GM21786 (cell line): Measurements from ENCODE around the gene DES.

Experiments used
- ATAC-seq: cut with Tn5 transposase; IDR thresholded peaks from one replicate; pipeline ENCODE4 v1.9.1; 2021; ENCODE audit not compliant: unreplicated experiment

DES gene

DNA sequence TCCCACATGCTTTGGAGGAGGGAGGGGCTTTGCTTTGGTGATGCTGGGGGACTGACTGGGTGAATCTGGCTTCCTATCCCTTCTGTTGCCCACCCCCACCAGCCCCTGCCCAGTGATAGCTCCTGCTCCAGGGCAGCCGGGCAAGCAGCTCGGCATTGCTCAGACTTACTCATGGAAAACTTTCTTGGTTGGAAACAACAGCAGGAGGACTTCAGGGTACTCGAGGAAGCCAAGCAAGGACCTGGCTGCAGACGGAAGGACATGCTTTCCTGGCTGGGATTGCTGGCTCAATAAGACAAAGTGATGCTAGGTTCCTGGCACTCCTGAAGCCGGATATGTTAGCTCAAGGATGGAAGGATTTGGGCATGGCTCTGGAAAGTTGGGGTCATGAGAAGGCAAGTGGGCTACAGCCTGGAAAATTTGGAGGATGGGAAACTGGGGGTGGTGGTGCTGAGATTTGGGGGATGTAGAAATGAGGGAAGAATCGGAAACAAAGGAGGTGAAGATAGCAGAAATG lies 19.6 kb downstream of the DES start:
- ATAC-seq = no peak

DNA sequence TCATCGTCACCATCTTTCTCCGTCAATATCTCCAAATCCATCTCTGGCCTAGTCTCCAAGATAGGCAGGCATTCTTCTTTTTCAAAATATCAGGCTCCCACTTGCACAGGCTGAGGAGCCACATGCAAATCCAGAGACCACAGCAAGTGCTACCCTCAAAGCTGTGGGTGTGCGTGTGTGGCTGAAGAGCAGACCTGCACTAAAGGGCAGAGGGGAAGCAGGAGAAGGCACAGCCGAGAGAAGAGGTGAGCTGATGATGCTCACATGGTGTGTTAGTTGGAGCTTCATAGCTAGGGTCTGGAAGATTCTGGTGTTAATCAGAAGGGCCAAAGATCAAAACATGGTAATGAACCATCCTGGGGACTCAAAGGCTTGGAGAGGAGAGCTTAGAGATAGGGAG lies 20.3 kb downstream of the DES start:
- ATAC-seq = no peak

DNA sequence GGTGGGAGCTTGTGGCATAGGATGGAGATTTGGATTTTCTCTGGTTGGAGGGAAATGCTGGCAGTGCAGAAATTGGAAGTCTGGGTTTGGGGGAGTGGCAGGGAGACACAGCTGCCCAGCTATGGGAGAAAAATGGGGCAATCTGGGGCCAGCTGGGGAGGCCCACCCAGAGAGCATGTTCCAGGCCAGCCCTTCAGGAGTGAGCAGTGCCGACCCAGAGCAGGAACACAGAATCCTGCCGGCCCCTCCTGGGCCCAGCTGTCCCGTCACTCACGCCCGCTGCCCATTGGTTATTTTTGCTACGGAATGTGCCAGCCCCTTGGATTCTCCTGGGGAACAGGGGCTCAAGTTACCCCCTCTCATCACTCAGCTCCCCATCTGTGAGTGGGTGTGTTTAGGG lies 21.3 kb downstream of the DES start:
- ATAC-seq = no peak

DNA sequence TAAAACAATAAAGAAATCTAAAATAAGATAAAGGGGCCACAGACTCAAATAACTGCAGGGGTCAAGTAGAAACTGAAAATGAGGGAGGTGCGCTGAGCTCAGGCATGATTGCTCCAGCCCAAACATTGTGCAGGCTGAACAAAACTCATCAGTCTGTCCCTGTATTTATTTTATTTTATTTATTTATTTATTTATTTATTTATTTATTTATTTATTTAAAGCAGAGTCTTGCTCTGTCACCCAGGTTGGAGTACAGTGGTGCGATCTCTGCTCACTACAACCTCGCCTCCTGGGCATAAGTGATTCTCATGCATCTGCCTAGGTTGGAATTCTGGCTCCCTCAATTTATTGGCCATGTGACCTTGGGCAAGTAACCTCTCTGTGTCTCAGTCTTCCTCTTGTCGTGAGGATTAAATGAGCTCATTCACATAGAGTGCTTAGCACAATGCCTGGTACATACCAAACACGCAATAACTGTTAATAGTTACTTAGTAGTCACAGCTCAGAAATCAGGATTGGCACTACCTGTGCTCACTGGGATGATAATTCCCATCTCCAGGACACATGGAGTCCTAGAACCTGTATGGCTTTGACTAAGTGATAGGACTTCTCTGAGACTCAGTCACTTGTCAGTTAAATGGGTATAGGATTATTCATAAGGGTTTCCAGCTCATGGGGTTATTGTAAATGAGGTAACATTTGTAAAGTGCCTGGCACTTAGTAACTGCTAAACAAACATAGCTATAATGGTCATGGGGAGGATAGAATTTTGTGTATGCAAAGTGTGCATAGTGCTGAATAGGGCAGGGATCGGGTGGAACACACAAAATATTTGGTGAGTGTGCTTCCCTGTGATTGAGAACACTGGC lies 22.4 kb downstream of the DES start:
- ATAC-seq = no peak

DNA sequence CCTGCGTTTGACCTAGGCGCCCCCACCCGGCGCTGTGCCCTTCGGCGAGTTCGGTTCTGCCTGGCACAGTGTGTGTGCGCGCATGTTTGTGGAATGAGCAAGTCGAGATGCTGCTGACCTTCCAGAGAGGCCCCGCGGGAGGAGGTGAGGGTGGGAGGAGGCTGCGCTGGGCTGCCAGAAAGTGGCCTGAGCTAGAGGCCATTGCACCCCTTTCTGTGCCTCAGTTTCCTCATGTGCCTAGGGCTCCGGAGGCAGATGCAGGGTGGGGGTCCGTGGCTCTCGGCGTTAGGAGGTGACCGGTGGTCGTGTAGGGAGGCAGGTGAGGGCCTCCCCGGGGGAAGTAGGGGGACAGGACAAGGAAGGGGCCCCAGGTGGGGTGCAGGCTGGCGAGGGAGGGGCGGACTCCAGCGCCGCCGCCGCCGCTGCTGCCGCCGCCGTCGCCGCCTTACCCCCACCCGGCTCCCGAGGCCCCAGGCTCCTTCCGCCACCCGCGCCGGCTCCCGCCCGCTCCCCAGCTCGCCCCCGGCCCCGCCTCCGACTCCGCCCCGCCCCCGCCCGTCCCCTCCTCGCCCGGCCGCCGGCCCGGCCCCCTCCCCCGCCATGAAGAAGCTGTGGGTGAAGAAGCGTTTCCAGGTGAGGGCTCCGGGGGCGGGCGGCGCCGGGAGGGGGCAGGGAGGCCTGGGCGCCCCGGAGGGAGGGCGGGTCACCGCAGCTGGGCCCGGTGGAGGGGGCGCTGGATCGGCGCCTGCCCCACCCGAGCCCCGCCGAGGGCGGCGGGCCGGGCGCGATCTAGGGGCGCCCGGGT lies 23.5 kb downstream of the DES start:
- ATAC-seq = no peak

DNA sequence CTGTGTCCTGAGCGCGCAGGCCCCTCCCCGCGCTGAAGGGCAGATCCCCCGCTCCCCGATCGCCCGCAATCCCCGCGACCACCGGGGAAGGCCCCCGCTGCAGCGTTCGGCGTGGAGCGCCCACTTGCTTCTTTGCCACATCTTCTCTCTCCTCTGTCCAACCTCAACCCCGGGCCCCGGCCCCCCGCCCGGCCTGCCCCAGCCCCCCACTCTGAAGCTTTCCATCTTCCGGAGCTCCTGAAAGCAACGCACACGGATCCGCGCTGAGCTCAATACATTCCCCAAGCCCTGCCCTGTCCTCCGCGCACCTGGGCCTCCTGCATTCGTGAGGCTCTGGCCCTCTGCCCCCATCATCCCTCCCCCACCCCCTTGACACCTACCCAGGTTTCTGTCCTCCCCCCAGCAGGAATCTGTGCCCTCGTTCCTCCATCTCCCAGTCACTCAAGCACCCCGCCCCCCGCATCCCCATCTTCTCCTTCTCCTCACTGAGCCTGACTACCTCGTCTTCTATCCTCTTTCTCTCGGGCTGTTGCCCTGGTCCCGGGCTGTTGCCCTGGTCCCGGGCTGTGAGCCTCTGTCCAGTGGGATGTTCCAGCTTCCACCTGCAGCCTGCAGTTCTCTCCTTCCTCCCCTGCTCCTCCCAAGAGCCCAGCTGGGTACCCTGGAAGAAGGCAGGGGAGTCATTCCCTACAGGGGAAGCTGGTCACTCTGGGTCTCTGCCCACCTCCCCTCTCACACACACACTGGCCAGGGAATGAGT lies 24.3 kb downstream of the DES start:
- no peak for ATAC-seq

DNA sequence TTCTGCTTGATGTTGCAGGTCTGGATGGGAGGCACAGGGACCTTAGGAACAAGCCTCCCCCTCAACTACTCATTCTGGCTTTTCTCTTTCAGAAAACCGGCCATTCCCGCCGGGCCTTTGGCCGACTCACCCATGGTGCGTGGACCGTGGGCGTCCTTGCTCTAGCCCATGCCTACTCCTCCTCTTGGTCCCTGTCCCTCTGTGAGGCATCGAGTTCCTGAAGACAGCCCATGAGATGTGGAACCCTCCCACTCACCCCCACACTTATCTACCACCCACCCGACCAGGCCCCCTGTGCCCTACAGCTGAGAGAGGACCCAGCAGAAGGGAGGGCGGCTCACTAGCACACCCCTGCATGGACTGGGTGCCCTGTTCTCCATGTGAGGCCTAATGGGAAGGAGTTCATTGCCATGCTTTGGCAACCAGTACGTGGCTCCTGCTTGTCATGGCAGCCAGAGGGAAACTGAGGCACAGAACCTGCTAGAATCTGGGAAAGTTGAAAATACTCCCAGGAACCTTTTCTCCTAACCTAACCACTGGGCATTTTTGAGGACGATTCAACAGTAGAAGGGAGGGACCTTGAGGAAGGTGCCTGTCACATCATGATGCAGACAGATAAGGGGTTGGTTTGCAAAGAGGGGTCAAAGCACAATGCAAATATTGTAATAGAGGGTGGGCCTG lies 25.0 kb downstream of the DES start:
- no peak for ATAC-seq

DNA sequence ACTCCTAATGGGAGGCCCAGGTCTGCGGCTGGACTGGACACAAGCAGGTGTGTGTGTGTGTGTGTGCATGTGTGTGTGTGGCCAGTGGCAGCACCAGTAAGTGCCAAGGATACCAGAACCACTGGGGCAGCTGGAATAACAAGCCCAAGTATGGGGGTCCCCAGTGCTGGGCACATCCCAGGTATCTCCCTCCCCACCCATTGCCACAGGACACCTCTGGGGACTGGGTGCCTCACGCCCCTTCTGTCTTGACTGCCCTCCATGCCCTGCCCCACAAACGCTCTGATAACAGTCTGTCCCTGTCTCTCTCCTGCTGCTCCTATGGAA lies 25.5 kb downstream of the DES start:
- ATAC-seq = no peak

DNA sequence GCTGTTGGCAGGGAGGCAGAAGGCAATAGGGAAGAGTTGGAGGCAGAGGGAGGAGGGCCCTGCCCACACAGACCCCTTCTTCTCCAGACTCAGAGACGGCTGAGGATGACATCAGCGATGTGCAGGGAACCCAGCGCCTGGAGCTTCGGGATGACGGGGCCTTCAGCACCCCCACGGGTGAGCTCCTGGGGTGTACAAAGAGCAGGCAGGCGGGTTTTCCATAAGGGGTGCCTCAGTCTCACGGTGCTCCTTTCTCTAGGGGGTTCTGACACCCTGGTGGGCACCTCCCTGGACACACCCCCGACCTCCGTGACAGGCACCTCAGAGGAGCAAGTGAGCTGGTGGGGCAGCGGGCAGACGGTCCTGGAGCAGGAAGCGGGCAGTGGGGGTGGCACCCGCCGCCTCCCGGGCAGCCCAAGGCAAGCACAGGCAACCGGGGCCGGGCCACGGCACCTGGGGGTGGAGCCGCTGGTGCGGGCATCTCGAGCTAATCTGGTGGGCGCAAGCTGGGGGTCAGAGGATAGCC lies 26.5 kb downstream of the DES start:
- no peak for ATAC-seq

DNA sequence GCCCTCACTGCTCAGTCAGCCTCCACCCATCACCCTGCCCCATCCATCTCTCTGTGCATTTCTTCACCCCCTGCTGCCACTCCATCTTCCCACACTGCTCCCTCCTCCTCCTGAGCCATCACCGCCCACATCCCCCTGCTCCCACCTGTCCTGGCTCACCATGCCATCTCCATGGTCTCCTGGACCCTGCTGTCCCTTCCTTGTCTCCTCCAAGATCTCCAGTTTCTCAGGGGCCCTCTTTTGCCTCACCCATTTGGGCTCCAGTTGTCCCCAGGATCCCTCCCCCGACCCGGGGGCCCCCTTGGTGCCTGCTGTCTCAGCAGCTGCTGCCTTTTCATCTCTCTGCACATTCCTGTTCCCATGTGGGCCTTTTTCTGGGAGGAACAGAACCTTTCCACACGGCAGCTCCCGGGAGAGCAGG lies 27.1 kb downstream of the DES start:
- no peak for ATAC-seq

DNA sequence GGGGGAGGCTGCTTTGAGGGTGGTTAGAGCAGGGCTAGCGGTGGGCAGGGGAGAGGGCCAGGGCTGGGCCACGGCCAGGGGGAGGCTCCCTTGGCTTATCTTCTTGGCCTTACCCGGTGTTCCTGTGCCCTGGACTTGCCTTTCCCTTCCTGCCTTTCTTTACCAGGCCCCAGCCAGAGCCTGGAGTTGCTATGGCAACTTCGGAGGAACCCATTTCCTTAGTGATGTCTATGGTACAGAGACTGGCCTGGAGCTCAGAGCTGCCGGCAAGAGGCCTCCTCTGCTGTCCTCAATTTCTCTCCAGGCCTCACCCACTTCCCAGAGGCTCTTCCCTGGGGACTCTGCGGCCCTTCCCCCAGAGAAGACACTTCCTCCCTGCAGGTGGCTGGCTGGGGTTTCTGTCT lies 27.9 kb downstream of the DES start:
- no peak for ATAC-seq

DNA sequence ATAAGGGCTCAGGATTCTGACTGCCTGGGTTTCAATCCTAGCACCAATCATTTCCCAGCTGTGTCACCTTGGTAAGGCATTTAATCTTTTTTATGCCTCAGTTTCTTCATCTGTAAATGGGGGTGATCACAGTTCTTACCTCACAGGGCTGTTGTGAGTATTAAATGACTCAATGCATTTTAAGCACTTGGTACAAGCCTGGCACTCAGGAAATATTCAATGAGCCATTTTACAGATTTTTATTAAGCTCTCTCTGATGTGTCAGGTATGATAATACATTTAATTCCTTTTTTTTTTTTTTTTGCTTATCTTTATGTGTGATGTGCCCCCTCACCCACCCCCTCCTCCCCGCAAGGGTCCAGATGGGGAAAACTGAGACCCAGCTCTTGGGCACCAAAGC lies 28.5 kb downstream of the DES start:
- ATAC-seq = no peak

DNA sequence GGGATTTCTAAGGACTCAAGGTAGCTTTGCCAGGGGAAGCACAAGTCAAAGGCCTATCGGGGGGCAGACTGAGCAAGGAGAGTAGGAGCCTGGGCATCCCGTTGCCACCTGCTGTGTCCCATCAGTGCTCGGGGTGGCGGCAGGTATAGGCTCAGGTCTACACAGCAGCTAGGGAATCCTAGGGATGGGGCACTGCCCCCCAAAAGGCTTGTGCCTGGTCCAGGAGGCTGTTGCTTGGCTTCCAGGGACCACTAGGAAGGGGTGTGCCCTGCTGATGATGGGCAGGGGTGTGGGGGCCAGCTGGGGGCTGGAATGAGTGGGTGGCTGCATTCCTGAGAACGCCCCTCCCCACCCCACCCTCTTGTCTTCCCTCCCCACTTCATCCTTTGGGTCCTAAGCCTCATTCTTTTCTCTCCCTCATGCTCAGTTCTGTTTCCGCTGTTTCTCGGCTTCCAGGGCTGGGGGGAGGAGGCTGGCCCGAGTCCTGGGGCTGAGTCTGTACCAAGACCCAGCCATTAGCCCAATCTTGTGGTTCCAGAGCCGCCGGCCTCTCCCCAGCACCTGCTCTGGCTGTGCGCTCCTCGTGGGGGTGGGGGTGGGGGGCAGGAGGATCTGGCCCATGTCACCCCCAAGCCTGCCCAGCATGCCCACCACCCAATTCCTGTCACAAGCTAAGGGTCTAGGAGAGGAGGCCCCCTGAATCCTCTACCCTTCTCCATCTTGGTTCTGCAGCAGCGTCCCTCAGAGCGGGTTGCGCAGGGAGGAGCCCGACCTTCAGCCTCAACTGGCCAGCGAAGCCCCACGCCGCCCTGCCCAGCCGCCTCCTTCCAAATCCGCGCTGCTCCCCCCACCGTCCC lies 29.3 kb downstream of the DES start:
- no peak for ATAC-seq

DNA sequence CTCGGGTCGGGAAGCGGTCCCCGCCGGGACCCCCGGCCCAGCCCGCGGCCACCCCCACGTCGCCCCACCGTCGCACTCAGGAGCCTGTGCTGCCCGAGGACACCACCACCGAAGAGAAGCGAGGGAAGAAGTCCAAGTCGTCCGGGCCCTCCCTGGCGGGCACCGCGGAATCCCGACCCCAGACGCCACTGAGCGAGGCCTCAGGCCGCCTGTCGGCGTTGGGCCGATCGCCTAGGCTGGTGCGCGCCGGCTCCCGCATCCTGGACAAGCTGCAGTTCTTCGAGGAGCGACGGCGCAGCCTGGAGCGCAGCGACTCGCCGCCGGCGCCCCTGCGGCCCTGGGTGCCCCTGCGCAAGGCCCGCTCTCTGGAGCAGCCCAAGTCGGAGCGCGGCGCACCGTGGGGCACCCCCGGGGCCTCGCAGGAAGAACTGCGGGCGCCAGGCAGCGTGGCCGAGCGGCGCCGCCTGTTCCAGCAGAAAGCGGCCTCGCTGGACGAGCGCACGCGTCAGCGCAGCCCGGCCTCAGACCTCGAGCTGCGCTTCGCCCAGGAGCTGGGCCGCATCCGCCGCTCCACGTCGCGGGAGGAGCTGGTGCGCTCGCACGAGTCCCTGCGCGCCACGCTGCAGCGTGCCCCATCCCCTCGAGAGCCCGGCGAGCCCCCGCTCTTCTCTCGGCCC lies 30.1 kb downstream of the DES start:
- ATAC-seq = no peak

DNA sequence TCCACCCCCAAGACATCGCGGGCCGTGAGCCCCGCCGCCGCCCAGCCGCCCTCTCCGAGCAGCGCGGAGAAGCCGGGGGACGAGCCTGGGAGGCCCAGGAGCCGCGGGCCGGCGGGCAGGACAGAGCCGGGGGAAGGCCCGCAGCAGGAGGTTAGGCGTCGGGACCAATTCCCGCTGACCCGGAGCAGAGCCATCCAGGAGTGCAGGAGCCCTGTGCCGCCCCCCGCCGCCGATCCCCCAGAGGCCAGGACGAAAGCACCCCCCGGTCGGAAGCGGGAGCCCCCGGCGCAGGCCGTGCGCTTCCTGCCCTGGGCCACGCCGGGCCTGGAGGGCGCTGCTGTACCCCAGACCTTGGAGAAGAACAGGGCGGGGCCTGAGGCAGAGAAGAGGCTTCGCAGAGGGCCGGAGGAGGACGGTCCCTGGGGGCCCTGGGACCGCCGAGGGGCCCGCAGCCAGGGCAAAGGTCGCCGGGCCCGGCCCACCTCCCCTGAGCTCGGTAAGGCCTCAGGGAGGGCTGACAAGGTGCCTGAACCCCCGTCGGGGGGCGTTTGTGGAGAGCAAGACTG lies 30.7 kb downstream of the DES start:
- ATAC-seq = no peak

DNA sequence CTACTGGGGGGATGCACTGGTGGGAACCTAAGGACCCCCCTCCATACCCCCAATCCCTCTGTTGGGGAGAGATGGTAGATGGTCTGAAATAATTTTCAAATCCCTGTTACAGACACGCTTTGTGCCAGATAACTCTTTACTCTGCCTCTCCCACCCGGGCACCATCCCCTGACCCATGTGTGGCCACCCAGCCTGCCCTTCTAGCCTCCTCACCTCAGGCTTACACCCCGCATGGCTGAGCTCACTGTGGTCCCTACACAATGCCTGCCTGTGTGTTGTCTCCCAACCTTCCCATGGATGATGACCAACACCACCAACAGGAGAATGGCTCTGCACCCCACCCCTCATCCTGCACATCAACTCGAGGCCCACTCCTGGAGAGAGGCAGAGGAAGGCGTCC lies 31.4 kb downstream of the DES start:
- ATAC-seq = no peak

DNA sequence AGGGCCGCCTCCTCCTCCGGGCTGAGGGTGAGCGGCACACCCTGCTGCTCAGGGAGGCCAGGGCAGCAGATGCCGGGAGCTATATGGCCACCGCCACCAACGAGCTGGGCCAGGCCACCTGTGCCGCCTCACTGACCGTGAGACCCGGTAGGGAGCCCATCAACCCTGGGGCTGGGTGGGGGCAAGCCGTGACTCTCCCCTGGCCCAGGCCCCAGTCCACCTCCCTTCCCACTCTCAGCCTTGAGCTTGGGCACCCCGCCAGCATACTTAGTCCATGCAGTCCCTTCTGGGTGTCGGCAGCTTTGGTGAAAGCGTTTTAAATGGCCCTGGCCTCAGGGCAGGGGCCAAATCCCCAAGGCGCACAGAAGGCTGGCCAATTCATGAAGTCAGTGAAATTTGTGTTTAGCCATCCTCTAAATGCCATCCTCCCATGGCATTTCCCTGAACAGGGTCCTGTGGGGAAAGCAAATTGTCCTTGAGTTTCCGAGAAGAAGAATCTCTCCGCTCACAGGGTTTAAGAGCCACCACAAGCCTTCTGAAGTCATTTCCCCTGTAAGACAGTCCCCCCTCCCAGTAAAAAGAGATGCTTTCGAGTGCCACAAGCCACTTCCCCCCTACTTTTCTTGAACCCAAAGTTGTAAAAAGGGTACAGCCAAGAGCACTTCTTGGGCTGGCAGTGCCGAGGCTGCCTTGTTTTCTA lies 33.6 kb downstream of the DES start:
- ATAC-seq = no peak
